Activated T-cell treated with anti-CD3 and anti-CD28 coated beads, Interleukin-2, amount 50 U/mL, for 72 hours (primary cell): ENCODE measurements around the gene ADCY3. TPM values are rescaled to one million over a fixed set of nuclear protein-coding genes. Genes with fewer than 3 reads are reported as not detected.
"Not testable (repeated sequence)": the region's sequence is repeated elsewhere in the genome, so short reads cannot be mapped to it uniquely, and the experiment has no call there.

ENCODE experiments used
- ATAC-seq, 2 donors: fragments of 150-1000 bp; cut with Tn5 transposase; replicated peaks in 1 of 2; 2 replicates each; pipeline ENCODE4 v1.10.0; 2021; ENCODE audit warnings: moderate library complexity in 2 of 2, mild to moderate bottlenecking in 1 of 2
- DNase-seq, 2 donors: peaks; one replicate each; pipeline ENCODE4 v3.0.0; 2021 to 2022; ENCODE audit warnings: mixed read lengths in 1 of 2
- H3K27ac Mint-ChIP-seq: one replicate; pipeline ENCODE4 v1.8.0; 2022; ENCODE audit warnings: mild to moderate bottlenecking, moderate library complexity, mixed read lengths
- H3K27me3 Mint-ChIP-seq: one replicate; pipeline ENCODE4 v1.8.0; 2022; ENCODE audit warnings: low read depth, mixed read lengths
- H3K36me3 Mint-ChIP-seq, 2 donors: one replicate each; pipeline ENCODE4 v1.8.0; 2022; ENCODE audit warnings: mixed read lengths in 2 of 2, mild to moderate bottlenecking in 1 of 2; ENCODE audit not compliant: insufficient read depth in 2 of 2
- H3K4me1 Mint-ChIP-seq: one replicate; pipeline ENCODE4 v1.8.0; 2022; ENCODE audit warnings: low read depth, mixed read lengths
- H3K4me3 Mint-ChIP-seq, 2 donors: one replicate each; pipeline ENCODE4 v1.8.0; 2022; ENCODE audit warnings: mild to moderate bottlenecking in 2 of 2, mixed read lengths in 2 of 2, moderate library complexity in 2 of 2
- H3K9me3 Mint-ChIP-seq, 2 donors: one replicate each; pipeline ENCODE4 v1.8.0; 2022; ENCODE audit warnings: mixed read lengths in 2 of 2
- total RNA-seq, 2 donors: library from RNA; stranded (reverse); gene quantifications; one replicate each; pipeline ENCODE4 v1.2.3, GENCODE V29; 2022

The ADCY3 gene
- total RNA-seq, 2 donors from 2014 or later = 55.5 to 63.4 TPM

GRCh38 chr2:24840962-24841945 lies 78.8 kb downstream of the ADCY3 start:
- DNase-seq (no peak), ATAC-seq (no peak)
- Mint-ChIP-seq H3K36me3 (no peaks in the 10 kb centered on the region), H3K27ac (no peak overlapping the region), H3K27me3 (no peaks in the 10 kb centered on the region), H3K4me1 (no peaks in the 10 kb centered on the region), H3K4me3 (no peak overlapping the region), H3K9me3 (no peaks in the 10 kb centered on the region)

GRCh38 chr2:24840164-24840869 lies 79.7 kb downstream of the ADCY3 start:
- no peak for ATAC-seq
- no peak overlapping the region for H3K4me3 Mint-ChIP-seq

GRCh38 chr2:24839729-24840128 lies 80.3 kb downstream of the ADCY3 start:
- Mint-ChIP-seq H3K27me3 (no peaks in the 10 kb centered on the region), H3K4me3 (no peak overlapping the region), H3K9me3 (no peaks in the 10 kb centered on the region), H3K4me1 (no peaks in the 10 kb centered on the region), H3K36me3 (peaks cover 0 to 4% of the 10 kb centered on the region in 2 donors), H3K27ac (no peak overlapping the region)
- ATAC-seq (no peak), DNase-seq (no peak)

More at GRCh38 chr2:24840164-24840869, 79.7 kb downstream of the ADCY3 start:
- Mint-ChIP-seq H3K9me3 (no peaks in the 10 kb centered on the region), H3K36me3 (peaks cover 0 to under 1% of the 10 kb centered on the region in 2 donors), H3K4me1 (no peaks in the 10 kb centered on the region), H3K27ac (no peak overlapping the region), H3K27me3 (no peaks in the 10 kb centered on the region)
- no peak for DNase-seq

- Mint-ChIP-seq H3K27ac (no peak overlapping the region), H3K27me3 (no peaks in the 10 kb centered on the region), H3K9me3 (no peaks in the 10 kb centered on the region), H3K4me1 (no peaks in the 10 kb centered on the region), H3K36me3 (peaks cover 0 to 6% of the 10 kb centered on the region in 2 donors), H3K4me3 (no peak overlapping the region)
- no peak for ATAC-seq
- no peak for DNase-seq
These were observed 81.5 kb downstream of the ADCY3 start for GRCh38 chr2:24838541-24838940.

GRCh38 chr2:24837996-24838513 lies 82.0 kb downstream of the ADCY3 start:
- H3K4me3 Mint-ChIP-seq = no peak overlapping the region

GRCh38 chr2:24836706-24837105 lies 83.3 kb downstream of the ADCY3 start:
- H3K36me3 Mint-ChIP-seq = peaks cover 0 to 9% of the 10 kb centered on the region in 2 donors
- no peak for DNase-seq
- H3K9me3 Mint-ChIP-seq = no peaks in the 10 kb centered on the region
- no peaks in the 10 kb centered on the region for H3K27me3 Mint-ChIP-seq
- H3K4me3 Mint-ChIP-seq = no peak overlapping the region
- no peak overlapping the region for H3K27ac Mint-ChIP-seq
- H3K4me1 Mint-ChIP-seq = no peaks in the 10 kb centered on the region
- no peak for ATAC-seq

More at GRCh38 chr2:24837996-24838513, 82.0 kb downstream of the ADCY3 start:
- DNase-seq (no peak), ATAC-seq (no peak)
- Mint-ChIP-seq H3K27me3 (no peaks in the 10 kb centered on the region), H3K36me3 (peaks cover 0 to 6% of the 10 kb centered on the region in 2 donors), H3K27ac (no peak overlapping the region), H3K9me3 (no peaks in the 10 kb centered on the region), H3K4me1 (no peaks in the 10 kb centered on the region)

GRCh38 chr2:24836206-24836605 lies 83.8 kb downstream of the ADCY3 start:
- no peaks in the 10 kb centered on the region for H3K9me3 Mint-ChIP-seq
- peaks cover 0 to 9% of the 10 kb centered on the region in 2 donors for H3K36me3 Mint-ChIP-seq
- no peaks in the 10 kb centered on the region for H3K27me3 Mint-ChIP-seq
- H3K4me3 Mint-ChIP-seq = no peak overlapping the region
- DNase-seq (no peak), ATAC-seq (no peak)
- H3K27ac Mint-ChIP-seq = no peak overlapping the region
- no peaks in the 10 kb centered on the region for H3K4me1 Mint-ChIP-seq

GRCh38 chr2:24835411-24835810 lies 84.6 kb downstream of the ADCY3 start:
- ATAC-seq, H3K4me1 Mint-ChIP-seq, H3K4me3 Mint-ChIP-seq, H3K36me3 Mint-ChIP-seq, H3K27ac Mint-ChIP-seq, H3K9me3 Mint-ChIP-seq, DNase-seq, H3K27me3 Mint-ChIP-seq: not testable (repeated sequence)

GRCh38 chr2:24834733-24835395 lies 85.2 kb downstream of the ADCY3 start:
- Mint-ChIP-seq H3K4me3 (no peak overlapping the region), H3K36me3 (peaks cover 0 to 9% of the 10 kb centered on the region in 2 donors), H3K4me1 (no peaks in the 10 kb centered on the region), H3K27ac (no peak overlapping the region), H3K9me3 (no peaks in the 10 kb centered on the region), H3K27me3 (no peaks in the 10 kb centered on the region)
- ATAC-seq (no peak), DNase-seq (no peak)

GRCh38 chr2:24833821-24834732 lies 86.0 kb downstream of the ADCY3 start:
- no peak overlapping the region for H3K27ac Mint-ChIP-seq
- no peak for ATAC-seq

GRCh38 chr2:24832931-24833701 lies 86.9 kb downstream of the ADCY3 start:
- H3K9me3 Mint-ChIP-seq = no peaks in the 10 kb centered on the region
- no peak overlapping the region for H3K27ac Mint-ChIP-seq
- peaks cover 0 to 9% of the 10 kb centered on the region in 2 donors for H3K36me3 Mint-ChIP-seq
- H3K27me3 Mint-ChIP-seq = no peaks in the 10 kb centered on the region
- H3K4me3 Mint-ChIP-seq = no peak overlapping the region
- no peak for DNase-seq
- H3K4me1 Mint-ChIP-seq = no peaks in the 10 kb centered on the region
- no peak for ATAC-seq

More at GRCh38 chr2:24833821-24834732, 86.0 kb downstream of the ADCY3 start:
- Mint-ChIP-seq H3K4me1 (no peaks in the 10 kb centered on the region), H3K4me3 (no peak overlapping the region), H3K27me3 (no peaks in the 10 kb centered on the region), H3K36me3 (peaks cover 0 to 9% of the 10 kb centered on the region in 2 donors), H3K9me3 (no peaks in the 10 kb centered on the region)
- no peak for DNase-seq
